NT2/D1 (cell line): ENCODE results near the gene ST6GALNAC6.

Experiments used
- SUZ12 ChIP-seq: IDR thresholded peaks from 2 replicates; pipeline ENCODE4 v1.6.1; 2011; ENCODE audit not compliant: insufficient read length, insufficient read depth; ENCODE audit errors: extremely low read depth
- YY1 ChIP-seq: IDR thresholded peaks from 2 replicates; pipeline ENCODE4 v1.6.1; 2011; ENCODE audit not compliant: insufficient read length, insufficient read depth
- ZNF274 ChIP-seq: IDR thresholded peaks from 2 replicates; pipeline ENCODE4 v1.6.1; 2011; ENCODE audit warnings: mild to moderate bottlenecking, low read depth, low read length

DNA sequence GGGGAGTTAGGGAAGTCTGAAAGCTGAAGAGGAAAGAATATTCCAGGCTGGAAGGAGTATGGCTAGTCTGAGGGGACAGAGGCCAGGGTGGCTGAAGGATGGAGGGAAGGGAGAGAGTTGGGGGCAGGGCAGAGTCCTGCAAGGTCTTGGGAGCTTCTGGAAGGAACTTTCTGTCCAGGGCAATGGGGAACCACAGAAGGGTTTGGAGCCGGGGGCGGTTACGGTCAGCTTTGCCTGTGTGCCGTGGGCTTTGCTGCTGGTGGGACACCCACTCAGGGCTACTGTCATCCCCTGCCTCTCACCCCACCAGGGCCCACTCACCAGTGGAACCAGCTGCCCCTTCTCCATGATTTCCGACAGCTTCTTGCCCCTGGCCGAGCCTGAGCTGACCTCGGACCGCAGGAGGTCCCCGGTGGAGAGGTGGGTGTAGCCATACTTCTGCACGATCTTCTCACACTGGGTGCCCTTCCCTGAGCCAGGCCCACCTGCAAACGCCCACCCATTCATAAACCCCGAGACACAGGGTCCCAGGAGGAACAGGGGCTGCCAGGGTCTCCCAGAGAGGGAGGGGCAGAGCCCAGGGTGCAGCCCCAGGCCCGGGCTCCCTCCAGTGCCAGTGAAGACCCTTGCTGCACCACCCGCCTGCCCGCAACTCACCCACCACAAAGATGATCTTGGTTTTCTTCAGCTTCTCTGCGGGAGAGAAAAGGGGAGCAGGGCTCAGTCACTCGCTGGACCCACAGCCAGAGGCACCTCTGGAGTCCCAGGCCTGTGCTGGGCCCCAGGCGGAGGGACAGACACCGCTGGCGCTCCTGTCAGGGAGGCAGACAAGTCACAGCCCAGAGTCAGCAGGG lies 26.8 kb downstream of the ST6GALNAC6 start:
- TF ChIP-seq ZNF274 (no peak), YY1 (no peak), SUZ12 (no peak)
